Middle frontal gyrus (tissue), 1 donor: ENCODE measurements around the gene OR10H5.
"Not testable (repeated sequence)": the region's sequence is repeated elsewhere in the genome, so short reads cannot be mapped to it uniquely, and the experiment has no call there.

Source experiments
- DNase-seq: peaks from one replicate; pipeline ENCODE4 v3.0.0-alpha.2; 2015; ENCODE audit warnings: low spot score; ENCODE audit errors: extremely low spot score

OR10H5 gene, protein sequence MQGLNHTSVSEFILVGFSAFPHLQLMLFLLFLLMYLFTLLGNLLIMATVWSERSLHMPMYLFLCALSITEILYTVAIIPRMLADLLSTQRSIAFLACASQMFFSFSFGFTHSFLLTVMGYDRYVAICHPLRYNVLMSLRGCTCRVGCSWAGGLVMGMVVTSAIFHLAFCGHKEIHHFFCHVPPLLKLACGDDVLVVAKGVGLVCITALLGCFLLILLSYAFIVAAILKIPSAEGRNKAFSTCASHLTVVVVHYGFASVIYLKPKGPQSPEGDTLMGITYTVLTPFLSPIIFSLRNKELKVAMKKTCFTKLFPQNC

DNA sequence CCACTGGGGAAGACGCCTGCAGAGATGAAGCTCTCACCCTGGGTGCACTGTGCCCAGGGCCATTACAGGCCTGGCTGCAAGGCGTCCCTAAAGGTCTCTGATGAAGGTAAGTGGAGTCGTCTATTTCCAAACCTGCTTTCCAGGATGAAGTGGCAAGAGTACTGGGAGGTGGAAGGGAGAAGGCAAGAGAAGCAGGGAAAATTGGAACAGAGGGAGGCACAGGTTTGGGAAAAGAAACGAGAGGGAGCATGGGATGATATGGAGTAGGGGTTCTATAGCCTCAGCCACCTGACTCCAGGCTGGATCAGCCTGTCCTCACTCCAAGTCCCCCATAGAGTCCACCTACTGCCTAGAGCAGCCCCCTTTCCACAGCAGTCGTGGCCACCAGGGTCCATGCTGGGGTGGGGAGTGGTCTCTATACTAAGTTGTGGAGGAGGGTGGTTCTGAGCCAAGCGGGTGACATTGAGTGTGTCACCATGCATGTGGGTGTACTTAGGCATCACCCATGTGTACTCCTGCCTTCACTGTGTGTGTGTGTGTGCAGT lies at the start of gene OR10H5:
TSS of gene OR10H5 (plus strand) at position 51 of the 545 bp plus-strand sequence. CDS start 6,388 bp downstream, outside the sequence.
- no peak for DNase-seq

DNA sequence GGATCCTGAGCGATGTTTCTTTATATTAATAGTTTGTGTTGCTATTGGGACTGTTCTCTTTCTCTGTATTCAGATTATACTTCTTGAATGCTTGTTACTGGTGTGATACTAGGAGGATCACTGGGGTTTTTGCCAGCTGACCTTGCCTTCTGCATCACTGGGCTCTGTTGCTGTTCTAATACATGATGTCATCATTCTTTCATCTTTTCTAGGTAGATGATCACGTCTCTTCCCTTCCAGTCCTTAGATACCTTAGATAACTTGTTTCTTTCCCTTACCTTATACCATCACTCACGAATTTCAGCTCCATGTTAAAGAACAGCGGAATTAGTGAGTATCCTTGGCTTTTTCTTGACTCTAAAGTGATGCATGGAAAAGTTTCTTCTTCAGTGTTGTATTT lies 49.7 kb upstream of the OR10H5 start, which contains the start of gene OR10H3:
TSS of gene OR10H3 (plus strand) at position 264 of the 400 bp plus-strand sequence. CDS start 3,408 bp downstream, outside the sequence.
- no peak for DNase-seq

DNA sequence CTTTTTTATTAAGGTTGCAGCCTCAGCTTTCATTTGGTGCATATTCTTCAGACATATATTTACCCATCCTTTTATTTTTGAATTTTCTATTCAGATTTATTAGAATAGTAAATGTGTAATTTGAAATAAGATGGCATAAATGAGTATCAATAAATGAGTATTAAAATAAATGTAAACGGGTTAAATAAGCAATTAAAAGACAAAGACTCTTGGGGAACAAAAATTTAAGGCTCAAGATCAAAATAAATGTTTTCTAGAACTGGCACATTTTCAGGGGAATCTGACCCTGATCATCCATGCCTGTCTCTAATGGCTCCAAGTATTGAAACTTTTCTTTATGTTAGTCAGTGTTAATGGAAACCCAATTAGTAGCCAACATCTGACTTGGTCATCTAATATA lies 46.7 kb upstream of the OR10H5 start:
- DNase-seq, result no peak

DNA sequence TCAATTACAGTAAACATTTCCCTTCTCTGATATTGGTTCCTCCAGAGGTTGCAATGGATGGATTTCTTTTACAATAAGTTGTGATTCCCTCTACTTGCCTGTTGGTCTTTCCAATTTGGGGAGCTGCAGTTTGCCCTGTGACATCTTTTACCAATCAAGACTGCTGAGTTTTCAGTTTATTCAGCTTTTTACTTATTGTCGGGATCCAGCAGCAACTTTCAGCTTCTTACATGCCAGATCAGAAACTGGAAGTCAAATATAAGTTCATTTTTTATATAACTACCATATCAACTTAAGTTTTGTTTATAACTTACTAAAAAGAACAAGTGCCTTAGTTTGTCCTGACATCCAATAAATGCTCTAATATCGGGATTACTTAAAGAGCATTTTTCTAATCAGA lies 39.2 kb upstream of the OR10H5 start:
- no peak for DNase-seq

DNA sequence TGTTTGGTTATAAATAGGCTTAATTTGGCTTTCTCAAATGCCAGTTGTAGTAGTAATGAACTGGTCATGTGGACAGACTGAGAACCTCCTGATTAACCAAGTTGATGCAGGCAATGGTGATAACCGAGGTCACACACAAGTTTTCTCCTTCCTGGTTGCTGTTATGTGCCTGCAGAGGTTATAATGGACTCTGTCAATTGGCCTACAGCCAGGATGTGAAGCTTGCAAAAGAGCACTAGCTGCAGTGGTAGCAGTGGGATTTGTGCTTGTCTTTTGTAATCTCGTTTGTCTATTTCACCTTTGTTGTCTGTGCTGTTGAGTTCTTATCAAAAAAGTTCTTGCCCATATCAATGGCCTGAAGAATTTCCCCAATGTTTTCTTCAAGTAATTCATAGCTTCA lies 29.1 kb upstream of the OR10H5 start:
- no peak for DNase-seq

DNA sequence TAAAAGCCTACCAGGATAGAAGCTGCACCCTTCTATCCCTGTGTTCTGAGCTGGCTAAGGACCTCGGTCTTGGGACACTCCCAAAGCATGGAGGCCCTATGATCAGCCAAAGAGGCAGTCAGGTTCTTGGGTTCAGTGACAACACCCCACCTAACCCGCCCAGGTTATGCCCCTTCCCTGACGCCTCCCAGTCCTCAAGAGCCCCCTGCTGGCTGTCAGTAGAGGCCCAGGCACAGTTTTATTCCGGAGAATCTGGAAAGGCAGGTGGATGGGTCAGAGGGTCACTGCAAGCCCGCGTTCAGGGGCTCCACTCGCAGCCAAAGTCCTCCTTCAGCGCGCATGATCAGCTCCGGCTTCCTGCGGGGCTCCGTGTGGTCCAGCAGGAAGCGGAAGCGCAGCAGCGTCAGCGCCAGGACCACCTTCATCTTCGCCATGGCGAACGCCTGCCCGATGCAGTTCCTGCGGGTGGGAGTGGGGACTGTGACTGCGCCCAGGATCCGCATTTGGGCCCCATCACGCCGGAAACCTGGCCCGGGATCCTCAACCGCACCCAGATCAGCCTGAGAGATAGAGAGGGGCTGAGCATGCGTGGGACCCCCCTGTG lies 27.4 kb upstream of the OR10H5 start:
- DNase-seq, result no peak

DNA sequence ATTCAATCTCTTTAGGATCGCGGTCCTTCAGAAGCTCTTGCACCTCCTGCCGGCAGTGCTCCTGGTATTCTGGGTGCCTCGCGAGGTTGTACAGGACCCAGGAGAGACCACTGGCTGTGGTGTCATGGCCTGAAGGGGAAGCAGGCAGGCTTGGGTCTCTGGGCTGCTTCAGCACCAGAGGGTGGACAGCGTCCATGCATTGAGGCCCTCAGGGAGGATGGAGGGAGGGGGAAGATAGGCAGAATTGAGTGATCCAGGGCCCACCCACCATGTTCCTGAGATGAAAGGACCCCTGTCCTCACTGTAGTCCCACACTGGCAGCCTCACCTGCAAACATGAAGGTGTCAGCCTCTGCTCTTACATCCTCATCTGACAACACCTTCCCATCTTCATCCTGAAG lies 17.9 kb upstream of the OR10H5 start:
- DNase-seq, result no peak

DNA sequence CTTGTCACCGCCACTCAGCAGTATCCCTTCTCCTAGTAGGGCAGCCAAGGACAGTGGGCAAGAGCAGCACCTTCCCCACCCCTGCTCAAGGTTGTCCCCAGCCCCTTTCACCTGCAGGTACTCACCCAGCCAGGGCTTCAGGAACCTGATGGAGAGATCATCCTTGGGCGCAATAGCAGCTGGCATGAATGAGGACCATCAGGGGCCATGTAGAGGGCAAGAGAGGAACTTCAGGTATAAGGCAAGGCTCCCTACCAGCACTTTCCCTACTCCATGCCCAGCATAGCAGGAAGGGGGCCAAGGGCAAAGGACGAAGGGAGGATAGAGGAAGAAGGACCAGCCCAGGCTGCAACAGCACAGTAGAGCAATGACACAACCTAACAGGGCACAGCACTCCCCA lies 13.3 kb upstream of the OR10H5 start:
- not testable (repeated sequence) for DNase-seq

DNA sequence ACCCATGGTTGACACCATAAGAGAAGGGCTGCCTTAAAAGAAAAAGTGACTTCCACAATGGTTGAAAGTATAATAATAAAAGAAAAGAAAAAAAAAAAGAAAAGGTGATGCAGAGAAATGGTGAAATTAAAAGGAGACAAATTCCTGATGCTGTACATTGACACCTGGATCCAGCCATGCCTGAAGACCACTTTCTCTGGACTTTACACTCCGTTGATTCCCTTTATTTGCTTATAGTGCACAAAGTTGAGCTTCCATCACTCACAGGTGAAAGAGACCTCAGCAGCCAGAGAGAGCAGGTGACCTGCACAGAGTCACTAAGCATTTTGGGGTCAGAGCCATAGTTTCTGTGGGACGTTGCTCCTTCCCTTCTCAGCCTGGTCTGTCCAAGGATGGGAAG lies 12.2 kb upstream of the OR10H5 start:
- no peak for DNase-seq

DNA sequence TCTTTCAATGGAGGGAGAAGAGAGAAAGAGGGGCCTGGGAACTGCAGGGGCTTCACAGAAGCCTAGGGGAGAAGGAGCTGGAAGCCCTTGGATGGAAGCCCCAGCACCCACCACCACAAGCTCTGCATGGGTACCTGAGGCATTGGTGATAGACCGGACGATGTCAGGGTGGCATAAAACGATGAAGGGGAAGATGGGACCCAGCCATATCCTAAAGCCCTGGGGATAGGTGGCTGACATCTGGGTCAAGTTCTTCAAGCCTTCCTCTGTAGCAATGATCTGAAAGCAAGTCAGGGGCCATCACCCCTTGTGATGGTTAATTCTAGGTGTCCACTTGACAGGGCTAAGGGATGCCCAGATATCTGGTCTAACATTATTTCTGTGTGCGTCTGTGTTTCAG lies 11.2 kb upstream of the OR10H5 start:
- no peak for DNase-seq

DNA sequence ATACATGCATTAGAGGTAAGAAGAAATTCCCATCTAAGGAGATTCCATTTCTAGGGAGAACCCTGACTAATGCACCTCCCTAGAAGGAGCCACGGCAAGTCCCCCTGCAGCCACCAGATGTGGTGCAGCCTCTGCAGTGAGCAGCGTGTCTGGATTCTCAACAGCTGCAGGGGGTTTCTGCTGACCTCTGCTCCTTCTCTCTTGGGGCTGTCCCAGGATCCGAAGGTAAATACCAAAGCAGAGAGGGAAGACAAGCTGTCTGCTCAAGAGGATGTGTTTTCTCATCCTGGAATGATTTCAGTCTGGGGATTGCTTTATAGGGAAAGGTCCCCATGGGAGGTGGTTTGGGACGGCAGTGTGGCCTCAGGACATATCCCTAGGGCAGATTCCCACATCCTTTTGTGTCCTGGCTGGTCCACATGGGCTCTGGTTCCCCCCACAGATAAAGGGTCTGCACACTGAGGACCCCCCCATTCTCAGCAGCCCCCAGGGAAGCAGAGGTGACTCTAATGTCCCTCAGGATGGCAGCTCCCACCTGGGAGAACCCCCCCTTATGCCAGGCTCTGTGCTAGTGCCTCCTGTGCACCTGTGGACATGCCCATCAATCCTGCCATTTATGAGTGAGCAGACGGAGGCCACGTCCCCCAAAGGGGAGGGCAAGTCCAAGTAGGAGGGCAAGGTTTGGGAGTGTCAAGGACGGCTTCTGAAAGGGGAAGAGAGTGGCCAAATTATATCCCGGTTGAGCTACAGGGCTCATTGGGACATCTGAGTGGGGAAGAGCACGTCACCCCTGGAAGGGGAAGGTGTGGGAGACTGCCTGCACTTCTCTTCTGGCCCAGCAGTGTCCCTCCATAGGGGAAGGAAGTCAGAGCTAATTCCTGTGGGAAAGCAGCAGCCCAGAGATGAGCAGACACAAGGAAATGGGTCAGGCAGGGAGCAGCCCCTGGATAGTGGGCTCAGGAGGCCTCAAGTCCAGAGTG lies 10.2 kb upstream of the OR10H5 start:
- no peak for DNase-seq

DNA sequence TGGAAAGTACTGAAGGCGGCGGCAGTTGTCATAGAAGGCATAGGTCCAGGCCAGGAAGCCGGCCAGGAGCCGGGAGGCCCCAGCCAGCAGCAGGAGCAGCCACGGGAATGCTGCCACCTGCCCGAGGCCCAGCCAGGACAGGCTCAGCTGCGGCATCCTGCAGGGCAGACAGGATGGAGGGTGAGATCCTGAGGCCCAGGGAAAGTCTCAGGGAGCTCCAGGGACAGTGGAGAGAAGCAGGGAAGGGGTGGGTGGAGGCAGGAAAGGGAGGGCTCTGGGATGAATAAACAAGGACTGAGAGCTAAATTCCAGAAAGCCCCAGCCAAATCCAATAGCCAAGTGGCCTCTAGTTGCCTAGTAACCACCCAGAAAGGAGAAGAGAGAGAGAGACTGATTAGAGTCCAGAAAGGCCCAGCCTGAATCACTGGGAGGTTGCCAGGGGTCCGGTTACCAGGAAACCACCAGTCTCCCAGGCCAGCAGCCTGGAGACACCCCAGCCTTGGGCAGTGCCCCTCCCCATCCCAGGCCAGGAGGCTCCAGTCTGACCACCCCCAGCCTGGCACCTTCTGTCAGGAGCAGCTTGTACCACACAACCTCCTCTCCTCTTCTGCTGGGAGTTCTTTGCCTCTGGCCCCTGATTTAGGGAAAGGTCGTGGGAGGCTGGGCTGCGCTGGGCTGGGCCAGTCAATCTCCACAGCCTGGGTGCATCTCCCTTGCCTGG lies 7.5 kb upstream of the OR10H5 start:
- peak; percentile 53 for DNase-seq

DNA sequence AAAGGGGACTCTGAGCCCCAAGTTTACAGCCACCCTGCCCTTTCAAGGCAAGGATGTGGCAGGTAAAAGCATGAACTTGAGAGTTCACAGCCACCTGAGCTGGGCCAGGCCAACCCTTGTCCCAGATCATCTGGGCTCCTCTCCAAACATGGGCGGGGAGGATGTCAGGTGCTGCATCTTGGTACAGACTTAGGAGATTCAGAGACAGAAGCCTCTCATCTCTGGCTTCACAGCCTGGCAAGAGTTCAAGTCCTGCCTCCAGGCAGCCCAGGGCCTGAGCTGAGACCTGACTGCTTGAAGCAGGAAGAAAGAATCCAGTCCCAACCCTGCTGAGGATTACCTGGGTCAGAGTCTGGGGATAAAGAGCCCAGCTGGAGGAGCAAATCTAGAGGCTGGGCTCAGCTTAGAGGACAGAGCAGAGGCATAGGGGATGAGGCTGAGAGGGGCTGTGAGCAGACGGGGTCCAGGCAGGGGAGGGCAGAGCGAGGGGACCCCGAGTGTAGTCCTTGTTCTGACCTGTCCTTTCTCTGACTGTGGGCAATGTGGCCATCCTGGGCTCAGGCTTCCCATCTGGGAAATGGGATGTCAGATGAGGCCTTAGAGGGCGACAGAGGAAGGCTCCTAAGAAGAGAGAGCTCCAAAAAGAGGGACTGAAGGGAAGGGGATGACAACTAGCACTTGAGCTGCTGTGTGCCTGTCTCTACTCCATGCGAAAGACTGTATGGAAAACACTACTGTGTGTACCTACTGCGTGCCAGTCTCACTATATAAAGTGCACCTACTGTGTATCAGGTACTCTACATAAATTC lies 6.6 kb upstream of the OR10H5 start:
- DNase-seq, result no peak

DNA sequence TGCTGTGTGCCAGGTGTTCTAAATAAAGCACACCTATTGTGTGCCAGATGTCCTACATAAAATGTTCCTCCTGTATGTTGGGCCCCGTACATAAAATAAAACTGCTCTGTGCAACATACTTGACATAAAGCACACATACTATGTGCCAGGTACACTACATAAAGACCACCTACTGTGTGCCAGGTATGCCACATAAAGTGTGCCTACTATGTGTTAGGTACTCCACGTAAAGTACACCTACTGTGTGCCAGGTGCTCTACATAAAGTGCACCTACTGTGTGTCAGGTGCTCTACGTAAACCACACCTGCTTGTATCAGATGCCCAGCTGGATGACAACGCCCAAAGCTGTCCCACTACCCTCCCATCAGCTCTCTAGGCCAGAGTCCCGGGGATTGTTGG lies 5.8 kb upstream of the OR10H5 start:
- no peak for DNase-seq

DNA sequence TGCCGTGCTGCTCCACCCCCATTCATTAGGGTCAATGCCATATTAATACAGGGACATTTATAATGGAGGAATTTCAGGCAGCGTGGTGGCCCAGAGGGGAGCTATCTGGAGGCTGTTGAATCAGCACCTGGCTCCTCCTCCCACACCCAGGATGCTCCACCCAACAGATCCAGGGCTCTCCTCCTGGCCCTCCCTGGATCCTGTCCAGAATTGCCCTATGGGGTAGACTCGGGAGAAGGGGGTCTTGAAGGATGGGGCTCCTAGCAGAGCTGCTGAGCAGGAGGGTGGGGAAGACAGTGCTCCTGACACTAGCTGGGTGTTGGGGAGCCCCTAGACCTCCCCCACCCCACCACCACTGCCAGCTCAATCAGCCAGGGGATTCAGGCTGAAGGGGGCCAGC lies 5.2 kb upstream of the OR10H5 start:
- no peak for DNase-seq

DNA sequence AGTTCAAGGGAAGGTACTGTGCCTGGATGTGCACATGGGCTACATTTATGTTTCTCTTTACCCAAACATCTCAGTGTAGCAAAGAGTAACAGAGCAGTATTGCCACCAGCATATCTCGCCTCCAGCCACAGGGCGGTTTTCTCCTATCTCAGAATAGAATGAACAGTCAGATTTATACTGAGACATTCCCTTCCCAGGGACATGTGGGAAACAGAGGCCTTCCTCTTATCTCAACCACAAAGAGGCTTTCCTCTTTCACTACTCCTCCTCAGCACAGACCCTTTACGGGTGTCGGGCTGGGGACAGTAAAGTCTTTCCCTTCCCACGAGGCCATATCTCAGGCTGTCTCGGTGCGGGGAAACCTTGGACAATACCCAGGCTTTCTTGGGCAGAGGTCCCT lies 4.6 kb upstream of the OR10H5 start:
- not testable (repeated sequence) for DNase-seq

DNA sequence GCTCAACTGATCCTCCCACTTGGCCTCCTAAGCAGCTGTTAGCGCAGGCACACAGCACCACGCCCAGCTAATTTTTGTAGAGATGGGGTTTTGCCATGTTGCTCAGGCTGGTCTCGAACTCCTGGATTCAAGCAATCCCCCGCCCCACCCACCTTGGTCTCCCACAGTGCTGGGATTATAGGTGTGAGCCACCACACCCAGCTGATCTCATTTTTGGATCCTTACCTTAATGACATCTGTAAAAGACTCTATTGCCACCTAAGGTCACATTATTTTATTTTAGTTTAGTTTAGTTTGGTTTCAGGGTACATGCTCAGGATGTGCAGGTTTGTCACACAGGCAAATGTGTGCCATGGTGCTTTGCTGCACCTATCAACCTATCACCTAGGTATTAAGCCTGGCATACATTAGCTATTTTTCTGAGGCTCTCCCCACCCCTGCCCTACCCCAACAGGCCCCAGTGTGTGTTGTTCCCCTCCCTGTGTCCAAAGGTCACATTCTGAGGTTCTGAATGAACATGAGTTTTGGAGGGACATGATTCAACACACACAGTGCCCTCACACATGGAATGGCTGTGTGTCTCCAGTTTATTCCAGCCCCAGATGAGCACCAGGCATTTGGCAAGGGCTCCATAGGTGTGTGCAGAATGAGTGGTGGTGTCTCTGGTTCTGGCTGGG lies 1.3 kb downstream of the OR10H5 start:
- no peak for DNase-seq

DNA sequence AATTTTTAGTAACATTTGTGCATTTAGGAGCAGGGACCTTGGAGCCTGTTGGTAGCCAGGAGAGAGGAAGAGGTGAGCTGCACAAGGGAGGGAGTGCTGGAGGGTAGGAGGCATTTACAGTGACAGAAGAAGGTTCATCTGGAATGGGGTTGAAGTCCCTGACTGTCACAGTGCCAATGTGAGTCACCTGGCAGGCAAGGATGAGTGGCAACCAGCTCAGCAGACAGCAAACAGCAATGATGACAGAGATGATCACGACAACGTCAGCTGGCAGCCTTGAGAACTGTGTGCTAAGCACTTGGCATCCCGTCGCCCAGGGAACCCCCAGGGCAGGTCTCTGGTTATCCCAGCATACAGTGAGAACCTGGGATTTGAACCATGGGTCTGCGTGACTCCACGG lies 2.6 kb downstream of the OR10H5 start:
- DNase-seq, result no peak

DNA sequence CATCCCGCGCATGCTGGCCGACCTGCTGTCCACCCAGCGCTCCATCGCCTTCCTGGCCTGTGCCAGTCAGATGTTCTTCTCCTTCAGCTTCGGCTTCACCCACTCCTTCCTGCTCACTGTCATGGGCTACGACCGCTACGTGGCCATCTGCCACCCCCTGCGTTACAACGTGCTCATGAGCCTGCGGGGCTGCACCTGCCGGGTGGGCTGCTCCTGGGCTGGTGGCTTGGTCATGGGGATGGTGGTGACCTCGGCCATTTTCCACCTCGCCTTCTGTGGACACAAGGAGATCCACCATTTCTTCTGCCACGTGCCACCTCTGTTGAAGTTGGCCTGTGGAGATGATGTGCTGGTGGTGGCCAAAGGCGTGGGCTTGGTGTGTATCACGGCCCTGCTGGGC lies 6.8 kb downstream of the OR10H5 start:
- DNase-seq, result not testable (repeated sequence)

DNA sequence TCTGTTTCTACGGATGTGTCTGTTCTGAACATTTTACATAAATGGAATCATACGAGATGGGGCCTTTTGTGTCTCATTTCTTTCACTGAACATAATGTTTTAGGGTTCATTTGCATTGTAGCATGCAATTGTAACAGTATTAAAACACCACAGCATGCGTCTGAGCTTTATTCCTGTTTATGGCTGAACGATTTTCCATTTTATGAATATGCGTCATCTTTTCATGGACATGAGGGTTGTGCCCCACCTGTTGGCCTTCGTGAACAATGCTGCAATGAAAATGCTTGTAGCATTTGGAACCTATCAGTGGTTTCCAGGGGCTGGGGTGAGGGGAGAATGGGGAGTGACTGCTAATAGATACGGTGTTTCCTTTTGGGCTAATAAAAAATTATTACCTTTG lies 22.9 kb downstream of the OR10H5 start:
- no peak for DNase-seq
